ENCODE data around the gene HAUS2.

HAUS2 gene

GRCh38 chr15:42611532-42611931, 62.9 kb downstream of the HAUS2 start:
- no peak for ATAC-seq
- TF ChIP-seq ZNF8 (CRISPR knock-in tag; IDR thresholded peaks at IDR 0.05): no peak
- TF ChIP-seq POU6F1 (CRISPR knock-in tag; IDR thresholded peaks at IDR 0.05; ENCODE audit: borderline replicate concordance, low read depth): no peak
- no peak for TF ChIP-seq PPARA (CRISPR knock-in tag; IDR thresholded peaks at IDR 0.05; ENCODE audit: borderline replicate concordance)
- TF ChIP-seq ZNF70 (CRISPR knock-in tag; IDR thresholded peaks at IDR 0.05): no peak
- TF ChIP-seq TCF4 (CRISPR knock-in tag; IDR thresholded peaks at IDR 0.05; ENCODE audit: borderline replicate concordance): no peak
- TF ChIP-seq CSRNP3 (CRISPR knock-in tag; IDR thresholded peaks at IDR 0.05): no peak
- no peak for TF ChIP-seq SNAI2 (CRISPR knock-in tag; IDR thresholded peaks at IDR 0.05)
- TF ChIP-seq PATZ1 (CRISPR knock-in tag; IDR thresholded peaks at IDR 0.05; ENCODE audit: borderline replicate concordance): no peak
- TF ChIP-seq RARB (CRISPR knock-in tag; IDR thresholded peaks at IDR 0.05): no peak
- no peak for TF ChIP-seq ZC3H10 (CRISPR knock-in tag; IDR thresholded peaks at IDR 0.05)
- no peak for TF ChIP-seq ZNF565 (CRISPR knock-in tag; conservative IDR thresholded peaks at IDR 0.05; ENCODE audit: low read depth)

GRCh38 chr15:42612367-42612912, 63.8 kb downstream of the HAUS2 start:
- TF ChIP-seq SNAI2 (CRISPR knock-in tag; IDR thresholded peaks at IDR 0.05) (no peak), TCF4 (CRISPR knock-in tag; IDR thresholded peaks at IDR 0.05; ENCODE audit: borderline replicate concordance) (no peak), PPARA (CRISPR knock-in tag; IDR thresholded peaks at IDR 0.05; ENCODE audit: borderline replicate concordance) (no peak), CSDC2 (CRISPR knock-in tag; IDR thresholded peaks at IDR 0.05) (no peak), ZFP30 (CRISPR knock-in tag; IDR thresholded peaks at IDR 0.05) (no peak), PATZ1 (CRISPR knock-in tag; IDR thresholded peaks at IDR 0.05; ENCODE audit: borderline replicate concordance) (no peak), GLIS3 (CRISPR knock-in tag; IDR thresholded peaks at IDR 0.05) (no peak), ZNF8 (CRISPR knock-in tag; IDR thresholded peaks at IDR 0.05) (no peak), ISL1 (CRISPR knock-in tag; IDR thresholded peaks at IDR 0.05) (no peak), TOX (CRISPR knock-in tag; IDR thresholded peaks at IDR 0.05; ENCODE audit: borderline replicate concordance) (no peak), ZNF70 (CRISPR knock-in tag; IDR thresholded peaks at IDR 0.05) (no peak), ZNF565 (CRISPR knock-in tag; conservative IDR thresholded peaks at IDR 0.05; ENCODE audit: low read depth) (no peak), ARNTL (CRISPR knock-in tag; IDR thresholded peaks at IDR 0.05; ENCODE audit: borderline replicate concordance, low read depth) (no peak), TSHZ2 (CRISPR knock-in tag; IDR thresholded peaks at IDR 0.05) (no peak), OSR1 (CRISPR knock-in tag; IDR thresholded peaks at IDR 0.05) (no peak), ZFP3 (CRISPR knock-in tag; IDR thresholded peaks at IDR 0.05) (no peak), CREB5 (CRISPR knock-in tag; IDR thresholded peaks at IDR 0.05; ENCODE audit: low read depth) (no peak)
- ATAC-seq: no peak

Data from SK-N-SH treated with all-trans-retinoic acid at 6 μM for 48 hours (cell line).